ENCODE data around the gene PRG3.
"Not testable (repeated sequence)": the region's sequence is repeated elsewhere in the genome, so short reads cannot be mapped to it uniquely, and the experiment has no call there.

The PRG3 gene

GRCh38 chr11:57361926-57362325, 19.0 kb downstream of the PRG3 start:
- no peak overlapping the region for H3K4ac ChIP-seq (ENCODE audit: low read depth in 1 of 2, low read length in 2 of 2)
- H3K36me3 ChIP-seq (ENCODE audit: control insufficient read depth in 1 of 2, insufficient read depth in 2 of 2, low read depth in 1 of 2, low read length in 2 of 2): no peaks in the 10 kb centered on the region
- peaks cover 2% of the 10 kb centered on the region for H3K4me1 ChIP-seq (ENCODE audit: control insufficient read depth, insufficient read depth, low read depth, low read length)
- no peak overlapping the region for H3K4me3 ChIP-seq (ENCODE audit: insufficient read depth in 1 of 2, low read depth in 1 of 2, low read length in 2 of 2)
- H3K79me1 ChIP-seq (replicated peaks; ENCODE audit: low read length, poor library complexity, severe bottlenecking): no peaks in the 10 kb centered on the region
- H2BK120ac ChIP-seq (ENCODE audit: low read depth, low read length): no peak overlapping the region
- H3K4me2 ChIP-seq (ENCODE audit: low read length, poor library complexity, severe bottlenecking): no peak overlapping the region
- WGBS: 78% methylated on average over 1 of the region's 3 CpGs
- H3K27me3 ChIP-seq (ENCODE audit: control insufficient read depth in 1 of 2, insufficient read depth in 1 of 2, low read length in 2 of 2): peaks cover 5 to 47% of the 10 kb centered on the region in 2 experiments
- no peak overlapping the region for H2BK5ac ChIP-seq (ENCODE audit: low read depth, low read length, poor library complexity, severe bottlenecking)
- no peak overlapping the region for H3K14ac ChIP-seq (ENCODE audit: low read length in 2 of 2)
- H3K18ac ChIP-seq (ENCODE audit: low read depth in 1 of 2, low read length in 2 of 2): no peak overlapping the region
- H2AFZ ChIP-seq (ENCODE audit: low read depth, low read length): no peak overlapping the region
- no peak for DNase-seq
- H4K91ac ChIP-seq (ENCODE audit: low read length): no peak overlapping the region
- H3K27ac ChIP-seq (ENCODE audit: low read length, poor library complexity, severe bottlenecking): no peak overlapping the region
- no peaks in the 10 kb centered on the region for H3K9me3 ChIP-seq (ENCODE audit: control insufficient read depth, low read length)
- H2BK15ac ChIP-seq (ENCODE audit: low read depth, poor library complexity, severe bottlenecking): no peak overlapping the region
- H4K8ac ChIP-seq (ENCODE audit: low read length): no peak overlapping the region
- H2AK5ac ChIP-seq (ENCODE audit: low read length, severe bottlenecking): no peak overlapping the region
- H2BK12ac ChIP-seq (ENCODE audit: low read length in 2 of 2): no peak overlapping the region
- H3K23ac ChIP-seq (ENCODE audit: low read length in 2 of 2): no peak overlapping the region
- H3K9ac ChIP-seq (ENCODE audit: low read length): no peak overlapping the region

GRCh38 chr11:57361420-57361819, 19.5 kb downstream of the PRG3 start:
- not testable (repeated sequence) for H3K14ac ChIP-seq (ENCODE audit: low read length in 2 of 2); H3K4me3 ChIP-seq (ENCODE audit: insufficient read depth in 1 of 2, low read depth in 1 of 2, low read length in 2 of 2); H3K36me3 ChIP-seq (ENCODE audit: control insufficient read depth in 1 of 2, insufficient read depth in 2 of 2, low read depth in 1 of 2, low read length in 2 of 2); H3K18ac ChIP-seq (ENCODE audit: low read depth in 1 of 2, low read length in 2 of 2); H2AFZ ChIP-seq (ENCODE audit: low read depth, low read length); H3K4ac ChIP-seq (ENCODE audit: low read depth in 1 of 2, low read length in 2 of 2); H3K79me1 ChIP-seq (replicated peaks; ENCODE audit: low read length, poor library complexity, severe bottlenecking); H3K23ac ChIP-seq (ENCODE audit: low read length in 2 of 2); H3K27ac ChIP-seq (ENCODE audit: low read length, poor library complexity, severe bottlenecking); H3K4me1 ChIP-seq (ENCODE audit: control insufficient read depth, insufficient read depth, low read depth, low read length); H3K9me3 ChIP-seq (ENCODE audit: control insufficient read depth, low read length); H2BK5ac ChIP-seq (ENCODE audit: low read depth, low read length, poor library complexity, severe bottlenecking); H2AK5ac ChIP-seq (ENCODE audit: low read length, severe bottlenecking); H4K91ac ChIP-seq (ENCODE audit: low read length); H2BK12ac ChIP-seq (ENCODE audit: low read length in 2 of 2); H2BK120ac ChIP-seq (ENCODE audit: low read depth, low read length); H3K4me2 ChIP-seq (ENCODE audit: low read length, poor library complexity, severe bottlenecking); H4K8ac ChIP-seq (ENCODE audit: low read length); DNase-seq; H3K9ac ChIP-seq (ENCODE audit: low read length); H2BK15ac ChIP-seq (ENCODE audit: low read depth, poor library complexity, severe bottlenecking)
- peaks cover 5 to 47% of the 10 kb centered on the region in 2 experiments for H3K27me3 ChIP-seq (ENCODE audit: control insufficient read depth in 1 of 2, insufficient read depth in 1 of 2, low read length in 2 of 2)

- Histone ChIP-seq H2BK120ac (ENCODE audit: low read depth, low read length) (no peak overlapping the region), H2BK12ac (ENCODE audit: low read length in 2 of 2) (no peak overlapping the region), H3K27me3 (ENCODE audit: control insufficient read depth in 1 of 2, insufficient read depth in 1 of 2, low read length in 2 of 2) (peaks cover 5 to 46% of the 10 kb centered on the region in 2 experiments), H3K4me2 (ENCODE audit: low read length, poor library complexity, severe bottlenecking) (no peak overlapping the region), H3K9ac (ENCODE audit: low read length) (no peak overlapping the region), H3K36me3 (ENCODE audit: control insufficient read depth in 1 of 2, insufficient read depth in 2 of 2, low read depth in 1 of 2, low read length in 2 of 2) (no peaks in the 10 kb centered on the region), H4K91ac (ENCODE audit: low read length) (no peak overlapping the region), H3K79me1 (replicated peaks; ENCODE audit: low read length, poor library complexity, severe bottlenecking) (no peaks in the 10 kb centered on the region), H3K23ac (ENCODE audit: low read length in 2 of 2) (no peak overlapping the region), H3K4ac (ENCODE audit: low read depth in 1 of 2, low read length in 2 of 2) (no peak overlapping the region), H3K27ac (ENCODE audit: low read length, poor library complexity, severe bottlenecking) (no peak overlapping the region), H2AK5ac (ENCODE audit: low read length, severe bottlenecking) (no peak overlapping the region), H2BK15ac (ENCODE audit: low read depth, poor library complexity, severe bottlenecking) (no peak overlapping the region), H3K4me1 (ENCODE audit: control insufficient read depth, insufficient read depth, low read depth, low read length) (peaks cover 2% of the 10 kb centered on the region), H2BK5ac (ENCODE audit: low read depth, low read length, poor library complexity, severe bottlenecking) (no peak overlapping the region), H3K4me3 (ENCODE audit: insufficient read depth in 1 of 2, low read depth in 1 of 2, low read length in 2 of 2) (no peak overlapping the region), H3K9me3 (ENCODE audit: control insufficient read depth, low read length) (no peaks in the 10 kb centered on the region), H4K8ac (ENCODE audit: low read length) (no peak overlapping the region), H3K14ac (ENCODE audit: low read length in 2 of 2) (no peak overlapping the region), H3K18ac (ENCODE audit: low read depth in 1 of 2, low read length in 2 of 2) (no peak overlapping the region), H2AFZ (ENCODE audit: low read depth, low read length) (no peak overlapping the region)
- DNase-seq: no peak
- WGBS: 76% methylated on average over 7 of the region's 8 CpGs
These were observed 20.0 kb downstream of the PRG3 start for GRCh38 chr11:57360991-57361390.

GRCh38 chr11:57359896-57360690, 20.9 kb downstream of the PRG3 start:
- 80% methylated on average over 9 of the region's 9 CpGs for WGBS
- peaks cover 2% of the 10 kb centered on the region for H3K4me1 ChIP-seq (ENCODE audit: control insufficient read depth, insufficient read depth, low read depth, low read length)
- H2AFZ ChIP-seq (ENCODE audit: low read depth, low read length): no peak overlapping the region
- H3K27ac ChIP-seq (ENCODE audit: low read length, poor library complexity, severe bottlenecking): no peak overlapping the region
- H3K4ac ChIP-seq (ENCODE audit: low read depth in 1 of 2, low read length in 2 of 2): no peak overlapping the region
- no peak overlapping the region for H2BK5ac ChIP-seq (ENCODE audit: low read depth, low read length, poor library complexity, severe bottlenecking)
- H2BK12ac ChIP-seq (ENCODE audit: low read length in 2 of 2): no peak overlapping the region
- no peak overlapping the region for H4K8ac ChIP-seq (ENCODE audit: low read length)
- no peak overlapping the region for H3K23ac ChIP-seq (ENCODE audit: low read length in 2 of 2)
- H2BK120ac ChIP-seq (ENCODE audit: low read depth, low read length): no peak overlapping the region
- no peaks in the 10 kb centered on the region for H3K79me1 ChIP-seq (replicated peaks; ENCODE audit: low read length, poor library complexity, severe bottlenecking)
- H3K14ac ChIP-seq (ENCODE audit: low read length in 2 of 2): no peak overlapping the region
- H2BK15ac ChIP-seq (ENCODE audit: low read depth, poor library complexity, severe bottlenecking): no peak overlapping the region
- no peak overlapping the region for H2AK5ac ChIP-seq (ENCODE audit: low read length, severe bottlenecking)
- no peak for DNase-seq
- H3K36me3 ChIP-seq (ENCODE audit: control insufficient read depth in 1 of 2, insufficient read depth in 2 of 2, low read depth in 1 of 2, low read length in 2 of 2): no peaks in the 10 kb centered on the region
- no peaks in the 10 kb centered on the region for H3K9me3 ChIP-seq (ENCODE audit: control insufficient read depth, low read length)
- no peak overlapping the region for H3K9ac ChIP-seq (ENCODE audit: low read length)
- H3K27me3 ChIP-seq (ENCODE audit: control insufficient read depth in 1 of 2, insufficient read depth in 1 of 2, low read length in 2 of 2): peaks cover 5 to 37% of the 10 kb centered on the region in 2 experiments
- no peak overlapping the region for H3K18ac ChIP-seq (ENCODE audit: low read depth in 1 of 2, low read length in 2 of 2)
- H3K4me2 ChIP-seq (ENCODE audit: low read length, poor library complexity, severe bottlenecking): no peak overlapping the region
- H4K91ac ChIP-seq (ENCODE audit: low read length): no peak overlapping the region
- no peak overlapping the region for H3K4me3 ChIP-seq (ENCODE audit: insufficient read depth in 1 of 2, low read depth in 1 of 2, low read length in 2 of 2)
